ENCODE results near the gene FAM162A.

FAM162A gene

DNA sequence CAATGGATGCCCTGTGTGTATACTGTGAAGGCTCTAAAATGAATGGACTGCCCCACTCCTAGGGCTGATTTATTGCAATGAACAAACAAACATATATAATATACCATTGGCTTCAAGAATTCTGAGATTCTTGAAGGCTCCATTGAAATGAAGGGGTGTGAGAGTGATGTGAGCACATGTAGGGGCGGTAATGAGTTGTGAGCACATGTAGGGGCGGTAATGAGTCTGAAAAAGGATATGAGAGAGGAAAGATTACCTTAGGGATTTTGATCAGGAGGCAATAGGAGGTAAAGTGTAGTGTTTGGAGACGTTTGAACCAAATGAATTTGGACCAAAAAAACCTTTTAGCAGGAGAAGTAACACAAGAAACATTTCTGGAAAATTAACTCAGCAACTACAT, 3.7 kb downstream of the FAM162A start:
- DNase-seq (ENCODE audit: low spot score) = no peak

DNA sequence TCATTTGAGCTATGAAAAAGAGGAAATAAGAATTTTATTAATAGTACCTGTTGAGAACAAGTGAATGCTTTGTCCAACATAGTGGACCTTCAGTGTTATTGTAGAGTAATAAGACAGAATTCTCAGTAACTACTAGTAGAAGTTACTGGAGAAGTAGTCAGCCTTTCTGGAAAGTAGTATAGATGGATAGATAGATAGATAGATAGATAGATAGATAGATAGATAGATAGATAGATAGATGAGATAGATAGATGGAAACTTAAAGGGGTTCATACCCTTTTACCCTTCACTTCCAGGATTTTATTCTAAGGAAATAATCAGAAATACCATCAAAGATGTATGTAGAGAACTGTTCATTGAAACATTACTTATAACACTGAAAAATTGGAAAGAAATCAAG, 5.2 kb downstream of the FAM162A start:
- no peak for DNase-seq (ENCODE audit: low spot score)

DNA sequence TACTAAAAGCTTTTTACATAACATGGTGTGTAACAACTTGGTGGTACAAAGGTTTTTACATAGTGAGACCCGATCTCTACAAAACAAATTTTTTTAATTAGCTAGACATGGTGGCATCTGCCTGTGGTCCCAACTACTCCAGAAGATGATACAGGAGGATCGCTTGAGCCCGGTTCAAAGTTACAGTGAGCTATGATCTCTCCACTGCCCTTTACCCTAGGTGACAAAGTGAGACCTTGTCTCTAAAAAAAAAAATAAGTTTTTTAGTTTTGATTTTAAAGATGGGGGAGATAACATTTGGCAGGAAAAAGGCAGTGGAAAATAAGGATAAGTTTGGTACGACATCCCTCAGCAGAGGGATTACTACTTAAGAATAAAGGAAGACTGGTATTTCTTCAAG, 5.9 kb downstream of the FAM162A start:
- no peak for DNase-seq (ENCODE audit: low spot score)

DNA sequence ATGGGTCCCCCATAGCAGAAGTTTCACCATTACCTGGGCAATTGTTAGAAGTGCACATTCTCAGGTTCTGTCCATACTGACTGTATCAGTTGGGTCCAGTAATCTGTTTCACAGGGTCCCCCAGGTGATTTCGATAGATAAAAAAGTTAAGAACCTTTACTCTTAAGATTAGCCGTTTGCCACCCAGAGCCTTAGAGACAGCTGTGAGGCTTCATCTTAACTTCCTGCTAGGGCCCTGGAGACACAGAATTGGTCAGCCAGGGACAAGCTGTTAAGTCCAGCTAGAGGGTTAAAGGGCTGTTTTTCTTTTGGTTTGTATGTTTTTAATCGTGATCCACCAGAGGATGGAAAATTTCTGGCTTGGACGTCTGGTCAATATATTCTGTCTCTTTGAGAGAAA, 6.7 kb downstream of the FAM162A start:
- no peak for DNase-seq (ENCODE audit: low spot score)

- no peak for DNase-seq (ENCODE audit: low spot score)
Observed at GRCh38 chr3:122391681-122392446, 7.9 kb downstream of the FAM162A start.

- peak; percentile 54 for DNase-seq (ENCODE audit: low spot score)
Observed at GRCh38 chr3:122392868-122393844, 9.2 kb downstream of the FAM162A start.

DNA sequence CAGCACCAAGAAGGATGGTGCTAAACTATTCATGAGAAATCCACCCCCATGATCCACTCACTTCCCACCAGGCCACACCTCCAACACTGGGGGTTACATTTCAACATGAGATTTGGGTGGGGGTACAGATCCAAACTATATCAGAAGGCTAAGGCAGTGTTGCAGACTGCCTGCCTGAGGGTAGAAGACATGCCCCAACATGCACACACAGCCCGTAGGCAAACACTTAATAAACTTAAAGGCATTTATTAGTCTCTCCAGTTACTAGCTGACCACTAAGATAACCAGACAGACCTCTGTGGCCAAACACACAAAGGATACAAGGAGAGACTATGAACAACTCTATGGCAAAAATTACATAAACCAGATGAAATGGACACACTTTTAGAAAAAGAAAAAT, 10.2 kb downstream of the FAM162A start:
- DNase-seq (ENCODE audit: low spot score) = no peak

DNA sequence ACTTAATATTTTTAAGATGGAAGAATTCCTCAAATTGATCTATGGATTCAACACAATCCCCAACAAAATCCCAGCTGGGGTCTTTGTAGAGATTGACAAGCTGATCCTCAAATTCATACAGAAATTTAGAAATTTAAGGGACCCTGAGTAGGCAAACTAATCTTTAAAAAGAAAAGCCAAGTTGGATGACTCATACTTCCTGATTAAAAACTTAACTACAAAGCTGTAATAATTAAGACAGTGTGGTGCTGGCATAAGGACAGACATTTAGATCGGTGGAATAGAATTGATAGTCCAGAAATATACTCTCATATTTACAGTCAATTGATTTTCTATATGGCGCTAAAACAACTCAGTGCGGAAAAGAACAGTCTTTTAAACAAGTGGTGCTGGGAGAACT, 11.6 kb downstream of the FAM162A start:
- no peak for DNase-seq (ENCODE audit: low spot score)

DNA sequence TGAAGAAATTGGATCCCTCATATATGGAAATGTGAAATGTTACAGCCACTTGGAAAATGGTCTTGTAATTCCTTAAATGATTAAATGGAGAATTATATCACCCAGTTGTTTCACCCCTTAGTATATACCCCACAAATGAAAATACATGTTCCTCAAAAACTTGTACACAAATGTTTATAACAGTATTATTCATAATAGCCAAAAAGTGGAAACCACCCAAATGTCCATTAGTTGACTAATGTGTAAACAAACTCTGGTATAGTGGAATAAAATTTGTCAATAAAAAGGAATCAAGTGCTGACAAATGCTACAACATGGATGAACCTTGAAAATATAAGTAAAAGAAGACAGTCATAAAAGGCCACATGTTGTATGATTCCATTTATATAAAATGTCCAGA, 12.5 kb downstream of the FAM162A start:
- DNase-seq (ENCODE audit: low spot score) = no peak

GRCh38 chr3:122397201-122397600, 13.2 kb downstream of the FAM162A start:
- DNase-seq (ENCODE audit: low spot score) = no peak

DNA sequence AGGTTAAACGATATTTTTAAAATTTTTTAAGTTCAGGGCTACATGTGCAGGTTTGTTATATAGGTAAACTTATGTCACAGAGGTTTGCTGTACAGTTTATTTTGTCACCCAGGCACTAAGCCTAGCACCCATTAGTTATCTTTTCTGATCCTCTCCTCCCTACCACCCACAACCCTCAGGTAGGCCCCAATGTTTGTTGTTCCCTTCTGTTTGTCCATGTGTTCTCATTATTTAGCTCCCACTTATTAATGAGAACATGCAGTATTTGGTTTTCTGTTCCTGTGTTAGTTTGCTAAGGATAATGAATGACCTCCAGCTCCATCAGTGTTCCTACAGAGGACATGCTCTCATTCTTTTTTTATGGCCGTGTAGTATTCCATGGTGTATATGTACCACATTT, 14.9 kb downstream of the FAM162A start:
- no peak for DNase-seq (ENCODE audit: low spot score)

DNA sequence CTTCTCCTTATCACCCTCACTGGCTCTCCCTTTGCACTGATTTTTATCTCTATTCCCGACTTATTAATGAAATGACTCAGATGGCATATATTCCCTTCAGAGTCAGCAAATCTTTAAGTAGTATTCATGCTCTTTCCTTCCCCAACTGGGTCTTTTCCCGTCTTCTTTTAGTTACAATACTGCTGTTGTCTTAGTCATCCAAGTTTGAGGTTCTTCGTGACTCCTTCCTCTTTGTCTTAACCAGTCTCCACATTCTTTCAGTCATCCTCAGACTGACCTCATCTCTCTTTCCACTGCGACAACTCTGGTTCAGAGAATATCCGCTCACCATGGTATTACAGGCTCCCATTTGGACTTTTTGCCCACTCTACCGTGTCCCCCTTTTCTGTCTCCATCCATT, 19.5 kb downstream of the FAM162A start:
- no peak for DNase-seq (ENCODE audit: low spot score)

DNA sequence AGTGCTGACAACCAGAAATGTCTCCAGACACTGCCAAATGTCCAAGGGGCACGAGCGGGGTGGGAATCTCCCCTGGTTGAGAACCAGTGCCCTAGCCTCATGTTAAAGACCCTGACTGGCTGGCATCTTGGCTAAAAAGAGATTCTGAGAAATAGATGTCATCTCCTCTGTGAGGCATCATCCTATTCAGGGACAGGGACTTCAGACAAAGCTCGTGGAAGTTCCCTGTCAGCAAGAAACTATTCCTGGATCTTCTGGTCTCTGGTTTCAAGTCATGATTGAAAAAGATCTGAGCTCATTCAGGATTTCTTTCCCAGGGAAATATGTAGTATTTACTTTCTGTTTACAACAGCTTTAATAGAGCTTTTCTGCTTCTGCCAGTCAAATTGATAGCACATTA, 21.0 kb downstream of the FAM162A start:
- no peak for DNase-seq (ENCODE audit: low spot score)

DNA sequence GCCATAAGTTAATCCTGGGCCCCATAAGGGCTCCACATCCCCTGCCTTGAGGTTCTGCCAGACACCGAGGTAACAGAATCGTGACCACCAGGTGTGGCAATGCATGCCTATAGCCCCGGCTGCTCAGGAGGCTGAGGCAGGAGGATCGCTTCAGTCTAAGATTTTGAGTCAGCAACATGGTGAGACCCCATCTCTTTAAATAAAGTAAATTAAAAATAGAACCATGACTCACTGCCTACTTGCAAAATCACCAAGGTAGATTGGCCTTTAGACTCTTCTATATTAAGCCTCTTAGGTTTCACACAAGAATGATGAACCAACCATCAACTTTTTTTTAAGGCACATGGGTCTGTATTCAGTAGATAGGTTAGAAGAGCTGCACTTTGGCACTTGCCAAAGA, 22.2 kb downstream of the FAM162A start:
- DNase-seq (ENCODE audit: low spot score) = no peak

DNA sequence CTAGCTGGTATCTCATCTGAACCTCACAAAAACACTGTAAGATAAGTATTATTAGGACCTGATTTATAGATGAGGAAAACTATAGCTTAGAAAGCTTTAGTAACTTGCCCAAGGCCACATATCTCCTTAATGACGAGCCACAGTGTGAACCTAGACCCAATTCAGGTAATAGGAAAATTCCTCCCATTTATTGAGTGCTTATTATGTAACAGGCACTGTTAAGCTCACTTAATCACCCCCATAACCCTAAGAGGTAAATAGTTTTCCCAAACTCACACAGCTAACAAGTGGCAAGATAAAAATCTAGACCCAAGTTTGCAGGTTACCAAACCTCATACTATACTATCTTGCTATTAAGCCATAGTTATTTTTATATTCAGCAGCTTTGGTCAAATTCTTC, 24.0 kb downstream of the FAM162A start:
- no peak for DNase-seq (ENCODE audit: low spot score)

- no peak for DNase-seq (ENCODE audit: low spot score)
Observed at GRCh38 chr3:122409446-122409845, 25.5 kb downstream of the FAM162A start.

GRCh38 chr3:122410111-122410510, 26.1 kb downstream of the FAM162A start:
- no peak for DNase-seq (ENCODE audit: low spot score)

DNA sequence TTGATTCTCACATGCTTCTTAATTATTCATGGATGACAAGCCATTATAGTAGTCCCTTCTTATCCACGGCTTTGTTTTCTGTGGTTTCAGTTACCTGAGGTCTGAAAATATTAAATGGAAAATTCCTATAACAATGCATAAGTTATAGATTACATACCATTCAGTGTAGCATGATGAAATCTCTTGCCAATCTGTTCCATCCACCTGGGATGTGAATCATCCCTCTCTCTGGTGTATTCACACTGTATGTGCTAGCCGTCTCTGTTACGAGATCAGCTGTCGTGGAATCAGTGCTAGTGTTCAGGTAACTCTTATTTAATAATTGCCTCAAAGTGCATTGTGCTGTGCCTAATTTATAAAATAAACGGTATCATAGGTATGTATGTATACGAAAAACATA, 26.7 kb downstream of the FAM162A start:
- no peak for DNase-seq (ENCODE audit: low spot score)

DNA sequence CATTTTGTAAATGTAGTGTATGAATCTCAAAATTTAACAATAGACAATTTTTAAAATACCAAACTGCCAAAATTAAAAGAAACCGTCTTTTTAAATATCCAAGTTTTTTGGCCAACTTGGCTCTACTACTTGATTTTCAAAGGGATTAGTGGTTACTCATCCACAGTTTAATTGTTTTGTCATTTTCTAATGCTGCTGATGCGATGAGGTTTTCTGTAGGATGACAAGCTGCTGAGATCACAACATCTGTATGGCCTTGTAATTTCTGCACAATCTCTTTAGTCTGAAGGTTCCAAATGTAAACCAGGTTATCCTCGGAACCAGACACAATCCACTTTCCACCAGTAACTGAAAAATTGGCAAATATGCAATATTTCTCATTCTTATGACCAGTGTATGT, 30.4 kb downstream of the FAM162A start:
- DNase-seq (ENCODE audit: low spot score) = no peak

DNA sequence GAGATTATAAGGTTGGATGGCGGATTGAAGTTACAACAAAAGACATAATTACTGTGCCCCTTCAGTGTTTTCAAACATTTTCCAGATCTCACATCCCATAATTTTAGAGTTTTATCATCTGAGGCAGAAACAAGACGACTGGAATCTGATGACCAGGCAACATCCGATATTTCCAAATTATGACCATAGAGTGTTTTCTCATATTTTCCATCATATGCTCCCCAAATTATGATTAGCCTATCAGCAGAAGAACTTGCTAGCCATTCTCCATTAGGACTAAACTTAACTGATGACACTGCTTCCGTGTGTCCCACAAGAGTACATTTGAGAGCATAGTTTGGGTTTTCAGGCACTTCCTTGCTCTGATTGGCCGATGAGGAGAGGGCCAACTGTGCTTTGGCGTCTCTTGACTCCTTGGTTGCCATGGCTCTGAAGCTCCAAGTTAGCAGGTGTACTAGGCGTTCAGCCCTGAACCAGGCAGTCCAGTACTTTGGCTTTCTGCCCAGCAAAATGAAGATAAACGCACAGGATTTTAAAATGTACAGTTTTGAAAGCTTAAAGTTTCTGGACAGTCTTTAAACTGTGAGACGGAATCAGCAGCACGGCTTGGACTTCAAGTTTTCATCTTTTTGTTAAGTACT, 31.2 kb downstream of the FAM162A start:
- peak; percentile 70 for DNase-seq (ENCODE audit: low spot score)

- DNase-seq (ENCODE audit: low spot score) = peak; percentile 100
Observed at GRCh38 chr3:122415762-122416654, 32.0 kb downstream of the FAM162A start, which contains the start of gene WDR5B. WDR5B (minus strand) TSS chr3:122416062; CDS start chr3:122415528, 534 bp downstream.

DNA sequence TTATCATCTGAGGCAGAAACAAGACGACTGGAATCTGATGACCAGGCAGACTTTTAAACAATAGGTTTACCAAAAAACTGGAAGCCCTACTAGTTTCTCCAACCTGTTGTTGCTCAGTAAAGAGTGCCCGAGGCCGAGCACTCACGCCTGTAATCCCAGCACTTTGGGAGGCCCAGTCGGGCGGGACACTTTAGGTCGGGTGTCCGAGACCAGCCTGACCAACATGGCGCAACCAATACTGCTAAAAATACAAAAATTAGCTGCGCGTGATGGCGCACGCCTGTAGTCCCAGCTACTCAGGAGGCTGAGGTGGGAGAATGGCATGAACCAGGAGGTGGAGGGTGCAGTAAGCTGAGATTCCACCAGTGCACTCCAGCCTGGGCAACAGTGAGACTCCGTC, 33.0 kb downstream of the FAM162A start:
- no peak for DNase-seq (ENCODE audit: low spot score)

All from germinal center (tissue), 1 donor.